RCC 7860 (cell line): Measurements from ENCODE around the gene THSD7A.

Experiments used
- DNase-seq: peaks from one replicate; pipeline ENCODE4 v3.0.0-alpha.2; 2015; ENCODE audit warnings: low spot score
- FAIRE-seq: peaks from 2 replicates; lab custom pipeline; 2012; peaks lifted over from hg19 to GRCh38; lab: Jason Lieb, UNC

Gene THSD7A

GRCh38 chr7:11648980-11649379, 183.0 kb downstream of the THSD7A start:
- FAIRE-seq (no peak), DNase-seq (no peak)

DNA sequence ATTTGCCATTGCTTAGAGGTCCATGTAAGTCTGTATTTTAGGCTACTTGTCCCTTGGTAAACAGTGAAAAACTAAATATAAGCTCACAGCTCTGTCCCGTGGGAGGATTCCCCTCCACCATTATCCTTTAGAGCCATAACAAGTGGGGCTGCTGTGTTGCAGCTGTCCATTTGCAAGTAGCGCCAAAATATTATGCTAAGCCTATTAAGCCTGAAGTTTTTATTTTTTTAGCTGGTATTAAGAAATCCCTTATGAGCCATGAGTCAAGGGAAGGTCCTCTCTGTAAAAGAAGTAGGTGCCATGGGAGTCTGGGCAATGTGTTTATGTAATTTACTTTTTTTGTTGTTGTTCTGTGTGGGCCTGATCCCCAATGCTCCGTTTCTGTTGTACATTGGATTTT, 183.9 kb downstream of the THSD7A start:
- no peak for FAIRE-seq
- no peak for DNase-seq

- FAIRE-seq (no peak), DNase-seq (no peak)
Measured at GRCh38 chr7:11642841-11643240, 189.2 kb downstream of the THSD7A start.

GRCh38 chr7:11642276-11642675, 189.7 kb downstream of the THSD7A start:
- FAIRE-seq (no peak), DNase-seq (no peak)

GRCh38 chr7:11638011-11638774, 193.8 kb downstream of the THSD7A start:
- no peak for FAIRE-seq
- DNase-seq = no peak

GRCh38 chr7:11636274-11636673, 195.7 kb downstream of the THSD7A start:
- FAIRE-seq (no peak), DNase-seq (no peak)

- no peak for FAIRE-seq
Measured at GRCh38 chr7:11633310-11633709, 198.7 kb downstream of the THSD7A start.

GRCh38 chr7:11630355-11630754, 201.6 kb downstream of the THSD7A start:
- no peak for DNase-seq
- FAIRE-seq = no peak

More at GRCh38 chr7:11633310-11633709, 198.7 kb downstream of the THSD7A start:
- DNase-seq = no peak

DNA sequence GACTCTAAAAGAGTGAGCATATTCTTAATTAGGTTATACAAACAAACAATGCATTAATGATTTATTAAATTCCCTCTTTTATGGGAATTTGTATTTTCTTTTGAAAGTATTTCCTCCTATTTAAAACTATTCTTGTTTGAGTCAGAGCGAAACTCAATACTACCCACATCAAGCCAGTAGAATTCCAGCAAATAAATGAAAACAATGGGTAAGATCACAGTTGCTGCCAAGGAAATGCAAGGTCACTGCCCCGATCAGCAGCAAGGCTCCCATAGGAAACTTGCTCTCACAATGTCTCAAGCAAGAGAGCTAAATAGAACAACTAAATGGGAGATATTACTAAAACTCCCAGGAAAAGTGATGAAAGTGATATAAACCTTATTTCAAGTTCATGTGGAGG, 206.3 kb downstream of the THSD7A start:
- DNase-seq (no peak), FAIRE-seq (no peak)

DNA sequence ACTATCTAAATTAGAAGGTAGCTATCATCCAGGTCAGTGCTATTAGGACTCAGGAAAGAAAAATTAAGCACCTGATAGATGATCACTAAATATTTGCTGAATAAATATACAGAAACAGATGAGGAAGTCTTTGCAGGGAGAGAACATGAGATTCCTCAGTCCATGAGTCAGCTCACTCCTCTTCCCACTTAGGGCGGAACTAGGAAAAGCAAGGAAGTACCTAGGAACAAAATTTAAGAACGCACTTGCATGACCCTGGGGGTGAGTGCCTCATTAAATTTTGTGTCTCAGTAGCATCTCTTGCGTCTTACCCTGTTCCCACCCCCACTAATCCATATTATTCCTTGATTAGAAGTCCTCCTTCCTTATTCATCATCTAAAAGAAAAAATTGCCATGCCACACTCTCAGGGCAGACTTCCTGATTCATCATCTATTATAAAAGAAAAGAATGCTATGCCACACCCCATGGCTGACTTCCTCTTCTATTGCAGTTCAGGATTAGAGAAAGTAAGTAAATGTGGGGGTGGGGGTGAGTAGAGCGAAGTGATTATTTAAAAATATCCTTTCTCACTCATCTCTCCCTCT, 208.8 kb downstream of the THSD7A start:
- no peak for DNase-seq
- no peak for FAIRE-seq

DNA sequence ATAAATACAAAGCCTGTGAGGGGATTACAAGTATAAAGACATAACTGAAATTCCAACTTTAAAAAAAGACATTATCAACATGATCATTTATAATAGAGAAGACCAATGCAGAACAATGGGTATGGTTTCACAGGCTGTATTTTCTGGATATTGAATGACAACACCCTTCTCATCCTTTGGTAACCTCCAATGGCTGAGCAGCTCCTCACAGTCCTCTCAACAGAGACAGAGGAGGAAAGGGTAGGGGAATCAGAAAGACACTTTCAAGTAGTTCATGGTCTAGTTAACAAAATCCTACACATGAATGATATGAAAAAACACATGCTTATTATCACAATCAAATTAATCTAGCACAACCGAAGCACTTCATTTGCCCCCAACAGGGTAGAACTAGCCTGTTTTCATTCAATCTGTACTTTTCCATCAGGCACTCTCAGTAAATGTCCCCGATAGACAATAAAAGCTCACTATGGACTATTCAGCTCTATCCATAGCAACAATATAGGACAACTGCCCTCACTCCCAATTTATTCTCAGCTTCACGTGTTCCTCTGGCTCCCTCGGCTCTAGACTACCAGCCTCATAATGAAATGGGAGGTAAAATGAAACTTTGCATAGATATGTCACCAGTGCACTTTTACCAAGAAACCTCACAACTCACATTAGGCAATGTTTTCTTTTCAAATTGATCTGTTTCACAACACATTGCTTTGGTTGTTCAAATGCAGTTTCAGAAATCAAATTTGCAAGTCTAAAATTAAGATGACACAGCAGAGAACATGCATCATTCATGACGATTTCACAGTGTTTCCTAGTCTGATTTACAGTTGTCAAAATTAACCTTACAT, 211.4 kb downstream of the THSD7A start:
- FAIRE-seq = no peak
- DNase-seq = no peak

DNA sequence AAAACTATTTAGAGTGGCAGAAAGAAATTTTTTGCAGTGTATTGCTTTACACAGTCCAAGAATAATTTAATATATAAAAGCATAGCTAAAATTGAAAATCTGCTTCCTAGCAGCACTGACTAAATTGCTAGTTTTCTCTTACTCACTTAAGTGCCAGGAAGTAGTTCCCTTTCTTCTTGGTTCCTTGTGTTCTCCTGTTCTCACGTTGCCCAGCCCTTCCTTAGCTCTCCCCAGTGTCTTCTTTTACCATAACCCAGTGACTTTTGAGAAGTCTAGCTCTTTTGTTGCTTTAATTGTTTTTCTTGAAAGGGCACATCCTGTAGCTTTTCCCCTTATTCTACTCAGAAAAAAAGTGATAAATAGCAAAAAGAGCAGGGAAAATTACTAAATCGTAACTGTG, 215.5 kb downstream of the THSD7A start:
- DNase-seq (no peak), FAIRE-seq (no peak)

- DNase-seq (no peak), FAIRE-seq (no peak)
Measured at GRCh38 chr7:11615174-11615573, 216.8 kb downstream of the THSD7A start.

- no peak for FAIRE-seq
- no peak for DNase-seq
Measured at GRCh38 chr7:11613292-11613930, 218.6 kb downstream of the THSD7A start.

DNA sequence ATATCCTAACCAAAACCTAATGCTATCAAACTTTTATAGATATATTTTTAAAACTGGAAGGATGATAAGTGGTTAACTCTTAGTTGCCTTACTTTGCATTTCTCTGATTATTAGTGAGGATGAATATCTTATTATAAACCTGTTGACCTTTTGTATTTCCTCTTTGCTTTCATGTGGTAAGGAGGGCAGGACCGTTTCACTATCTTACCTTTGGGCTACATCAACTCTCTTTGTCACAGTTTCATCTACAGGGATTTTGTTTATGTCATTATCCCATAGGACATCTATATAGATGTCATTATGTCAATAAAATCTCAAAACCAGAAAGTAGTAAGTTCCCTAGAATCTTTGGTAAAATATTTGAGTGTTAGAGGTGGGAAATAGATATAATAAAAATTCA, 219.3 kb downstream of the THSD7A start:
- FAIRE-seq (no peak), DNase-seq (no peak)

DNA sequence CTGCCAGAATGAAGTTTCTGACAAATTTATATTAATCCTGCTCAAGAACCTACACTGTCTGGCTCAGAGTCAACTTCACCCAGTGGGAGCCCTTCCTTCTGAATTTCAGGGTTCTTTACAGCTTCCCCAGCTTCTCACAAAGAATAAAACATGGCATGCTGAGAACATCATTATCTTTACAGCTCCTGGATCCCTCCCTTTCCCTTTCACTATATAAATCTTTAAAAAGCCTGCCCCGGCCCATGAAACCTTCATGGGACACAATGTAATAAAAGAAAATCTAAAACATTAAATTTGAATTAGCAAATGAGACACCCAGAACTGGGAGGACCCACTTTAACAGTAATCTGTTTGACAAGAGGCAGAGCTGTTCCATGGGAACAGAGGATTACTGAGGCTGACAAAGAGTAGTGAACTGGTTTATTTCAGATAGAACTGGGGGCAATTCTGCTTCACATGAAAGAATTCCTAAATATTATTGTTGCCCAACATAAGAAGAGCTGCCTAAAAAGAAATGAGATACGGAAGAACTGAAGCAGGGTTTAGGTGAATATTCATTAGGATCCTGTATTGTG, 222.8 kb downstream of the THSD7A start:
- DNase-seq (no peak), FAIRE-seq (no peak)

GRCh38 chr7:11607686-11608085, 224.3 kb downstream of the THSD7A start:
- DNase-seq (no peak), FAIRE-seq (no peak)

- no peak for FAIRE-seq
Measured at GRCh38 chr7:11605749-11606148, 226.2 kb downstream of the THSD7A start.

GRCh38 chr7:11604505-11604904, 227.5 kb downstream of the THSD7A start:
- DNase-seq (no peak), FAIRE-seq (no peak)

More at GRCh38 chr7:11605749-11606148, 226.2 kb downstream of the THSD7A start:
- no peak for DNase-seq

GRCh38 chr7:11601761-11602160, 230.2 kb downstream of the THSD7A start:
- no peak for DNase-seq
- FAIRE-seq = no peak

GRCh38 chr7:11593322-11593721, 238.7 kb downstream of the THSD7A start:
- no peak for FAIRE-seq
- DNase-seq = no peak
